Epithelial cell of proximal tubule (primary cell): Measurements from ENCODE around the gene VDAC1. TPM values are rescaled to one million over a fixed set of nuclear protein-coding genes. Genes with fewer than 3 reads are reported as not detected.

Experiments used
- DNase-seq: peaks from one replicate; pipeline ENCODE4 v3.0.0-alpha.2; 2011; ENCODE audit warnings: low read depth
- H3K4me3 ChIP-seq: 2 replicates; pipeline ENCODE4 v1.5.1; 2011; ENCODE audit warnings: low read depth, mild to moderate bottlenecking, low read length
- CTCF ChIP-seq: conservative IDR thresholded peaks from 2 replicates; pipeline ENCODE4 v1.5.1; 2012; ENCODE audit warnings: low read depth, mild to moderate bottlenecking, low read length
- total RNA-seq: library from RNA; depleted of rRNA; stranded (reverse); fragments of >200 nt; gene quantifications from 2 replicates; pipeline ENCODE4 v1.2.3, GENCODE V29; 2015

Gene VDAC1
- 295 and 368 TPM in 2 replicates for total RNA-seq

- DNase-seq = no peak
- TF ChIP-seq CTCF = no peak
- peak within 1 kb of the TSS; percentile 88 for H3K4me3 ChIP-seq
These were observed at the start of gene VDAC1 for GRCh38 chr5:134004626-134005416. VDAC1 (minus strand) TSS chr5:134004975; CDS start chr5:133993012, 11,963 bp downstream.

GRCh38 chr5:134053840-134054338 lies 49.1 kb upstream of the VDAC1 start:
- no peak overlapping the region for H3K4me3 ChIP-seq
- TF ChIP-seq CTCF = no peak
- no peak for DNase-seq

- TF ChIP-seq CTCF = peak; percentile 17
- DNase-seq = no peak
- H3K4me3 ChIP-seq = no peak overlapping the region
These were observed 48.6 kb upstream of the VDAC1 start for GRCh38 chr5:134053314-134053839.

- TF ChIP-seq CTCF = no peak
- no peak for DNase-seq
- H3K4me3 ChIP-seq = no peak overlapping the region
These were observed 46.5 kb upstream of the VDAC1 start for GRCh38 chr5:134051305-134051704.

GRCh38 chr5:134048864-134049263 lies 44.1 kb upstream of the VDAC1 start:
- TF ChIP-seq CTCF = no peak
- H3K4me3 ChIP-seq = no peak overlapping the region
- no peak for DNase-seq

- no peak for TF ChIP-seq CTCF
- no peak for DNase-seq
- H3K4me3 ChIP-seq = no peak overlapping the region
These were observed 42.9 kb upstream of the VDAC1 start for GRCh38 chr5:134047687-134048056.
